Coronary artery (tissue), 2 donors: ENCODE measurements around the gene CNDP2.

Experiments used
- DNase-seq: peaks from one replicate; pipeline ENCODE4 v3.0.0-alpha.2; 2017; ENCODE audit warnings: low spot score
- H3K27ac ChIP-seq, 2 donors: fragments of 200-600 bp; sonication (generic); one replicate each; pipeline ENCODE4 v1.5.1; 2016 to 2019
- H3K4me3 ChIP-seq: fragments of 200-600 bp; sonication (generic); 2 replicates; pipeline ENCODE4 v1.5.1; 2016; ENCODE audit warnings: mild to moderate bottlenecking, moderate library complexity
- TF ChIP-seq, protein P1 (sequence below): fragments of 200-600 bp; sonication (generic); IDR thresholded peaks from one replicate; pipeline ENCODE4 v1.5.1; 2019; ENCODE audit warnings: antibody characterized with exemption

CNDP2 gene

DNA sequence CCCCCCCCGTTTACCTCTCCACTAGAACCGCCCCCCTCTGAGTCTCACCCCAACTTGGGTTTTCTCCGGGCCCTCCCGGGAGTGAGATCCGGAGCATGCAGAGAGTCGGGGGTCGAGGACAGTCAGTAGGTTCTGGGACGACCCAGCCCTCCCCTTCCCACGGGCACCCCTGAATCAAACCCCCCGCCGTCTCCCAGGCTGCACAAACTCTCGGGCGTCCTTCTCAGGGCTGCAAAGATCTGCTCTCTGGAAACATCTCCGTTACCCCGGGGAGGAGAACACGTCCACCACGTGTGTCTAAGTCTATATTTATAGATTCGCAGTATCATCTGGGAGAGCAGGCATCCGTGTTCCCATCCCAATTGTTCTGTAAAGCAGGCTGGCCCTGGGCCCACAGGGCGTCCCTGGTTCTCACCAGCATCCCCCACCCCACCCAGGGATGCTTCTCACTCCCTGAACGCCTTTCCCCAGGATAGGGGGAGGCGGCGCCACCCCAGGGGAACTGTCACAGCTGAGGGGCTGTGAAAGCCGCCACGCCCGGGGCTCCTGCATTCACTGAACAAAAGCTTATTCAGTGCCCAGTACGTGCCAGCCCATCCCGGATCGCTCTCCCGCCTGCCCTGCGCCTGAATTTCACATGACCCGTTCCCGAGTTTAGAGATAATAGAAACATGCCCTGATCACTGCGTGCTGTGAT lies 38.3 kb upstream of the CNDP2 start:
- TF ChIP-seq, protein P1, sequence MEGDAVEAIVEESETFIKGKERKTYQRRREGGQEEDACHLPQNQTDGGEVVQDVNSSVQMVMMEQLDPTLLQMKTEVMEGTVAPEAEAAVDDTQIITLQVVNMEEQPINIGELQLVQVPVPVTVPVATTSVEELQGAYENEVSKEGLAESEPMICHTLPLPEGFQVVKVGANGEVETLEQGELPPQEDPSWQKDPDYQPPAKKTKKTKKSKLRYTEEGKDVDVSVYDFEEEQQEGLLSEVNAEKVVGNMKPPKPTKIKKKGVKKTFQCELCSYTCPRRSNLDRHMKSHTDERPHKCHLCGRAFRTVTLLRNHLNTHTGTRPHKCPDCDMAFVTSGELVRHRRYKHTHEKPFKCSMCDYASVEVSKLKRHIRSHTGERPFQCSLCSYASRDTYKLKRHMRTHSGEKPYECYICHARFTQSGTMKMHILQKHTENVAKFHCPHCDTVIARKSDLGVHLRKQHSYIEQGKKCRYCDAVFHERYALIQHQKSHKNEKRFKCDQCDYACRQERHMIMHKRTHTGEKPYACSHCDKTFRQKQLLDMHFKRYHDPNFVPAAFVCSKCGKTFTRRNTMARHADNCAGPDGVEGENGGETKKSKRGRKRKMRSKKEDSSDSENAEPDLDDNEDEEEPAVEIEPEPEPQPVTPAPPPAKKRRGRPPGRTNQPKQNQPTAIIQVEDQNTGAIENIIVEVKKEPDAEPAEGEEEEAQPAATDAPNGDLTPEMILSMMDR = no peak
- DNase-seq = no peak
- peak overlapping the region; percentile 68 for H3K4me3 ChIP-seq
- no peak overlapping the region for H3K27ac ChIP-seq

DNA sequence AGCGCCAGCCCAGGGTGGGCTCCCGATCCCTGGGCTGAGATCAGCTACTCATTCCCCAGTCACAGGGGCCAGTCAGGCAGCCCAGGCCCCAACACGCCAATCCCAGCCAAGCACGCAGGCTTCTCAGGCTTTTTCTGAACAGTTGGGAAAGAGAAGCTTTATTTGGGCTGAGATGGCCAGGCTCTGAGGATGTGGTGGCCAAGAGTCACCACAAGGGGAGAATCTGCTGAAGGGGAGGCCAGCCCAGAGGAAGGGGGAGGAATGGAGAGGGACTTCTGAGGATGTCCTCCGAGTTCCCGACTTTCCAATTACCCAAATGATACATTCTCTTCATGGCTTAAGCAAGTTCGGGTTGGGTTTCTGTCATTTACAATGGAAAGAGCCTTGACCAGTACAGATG lies 36.3 kb upstream of the CNDP2 start:
- TF ChIP-seq, protein P1 = no peak
- DNase-seq = no peak
- Histone ChIP-seq H3K27ac (no peak overlapping the region), H3K4me3 (no peak overlapping the region)

DNA sequence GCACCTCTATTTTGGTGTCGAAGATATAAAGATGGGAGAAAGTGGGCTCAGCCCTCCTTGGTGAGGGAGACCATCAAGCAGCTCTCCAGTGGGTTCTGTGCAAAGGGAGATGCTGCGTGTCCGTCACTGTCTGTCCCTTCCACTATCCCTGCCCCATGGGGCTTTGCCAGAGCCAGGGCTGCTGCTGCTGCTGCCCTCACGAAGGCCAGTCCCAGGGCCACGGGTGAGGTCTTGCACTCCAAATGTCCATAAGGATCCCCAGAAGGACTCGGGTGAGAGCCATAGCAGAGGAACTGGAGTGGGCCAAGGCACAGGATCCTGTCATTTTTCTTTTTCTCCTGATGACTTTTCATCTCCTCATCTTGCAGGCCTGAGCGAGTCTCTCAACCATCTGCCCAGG lies 35.3 kb upstream of the CNDP2 start:
- TF ChIP-seq, protein P1 = no peak
- no peak for DNase-seq
- Histone ChIP-seq H3K27ac (no peak overlapping the region), H3K4me3 (no peak overlapping the region)

DNA sequence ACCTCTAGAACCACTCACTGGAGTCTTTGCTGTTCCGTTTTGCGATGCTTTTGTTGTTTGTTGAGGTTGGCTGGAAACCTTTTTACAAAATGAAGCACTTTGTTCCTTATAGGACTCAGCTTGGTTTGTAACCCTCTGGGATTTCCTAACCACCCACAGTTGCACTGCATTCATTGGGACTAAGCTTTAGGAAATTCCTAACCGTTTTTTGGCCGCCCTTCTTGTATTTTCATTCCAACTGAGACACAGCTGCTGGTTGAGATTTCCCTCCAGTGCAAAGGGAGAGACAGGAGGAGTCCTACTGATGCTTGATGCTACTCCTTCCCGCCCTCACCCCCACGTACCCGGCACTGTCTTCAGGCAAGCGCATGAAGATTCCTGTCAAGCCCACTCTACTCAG lies 32.9 kb upstream of the CNDP2 start:
- Histone ChIP-seq H3K4me3 (no peak overlapping the region), H3K27ac (no peak overlapping the region)
- TF ChIP-seq, protein P1 = no peak
- DNase-seq = no peak

DNA sequence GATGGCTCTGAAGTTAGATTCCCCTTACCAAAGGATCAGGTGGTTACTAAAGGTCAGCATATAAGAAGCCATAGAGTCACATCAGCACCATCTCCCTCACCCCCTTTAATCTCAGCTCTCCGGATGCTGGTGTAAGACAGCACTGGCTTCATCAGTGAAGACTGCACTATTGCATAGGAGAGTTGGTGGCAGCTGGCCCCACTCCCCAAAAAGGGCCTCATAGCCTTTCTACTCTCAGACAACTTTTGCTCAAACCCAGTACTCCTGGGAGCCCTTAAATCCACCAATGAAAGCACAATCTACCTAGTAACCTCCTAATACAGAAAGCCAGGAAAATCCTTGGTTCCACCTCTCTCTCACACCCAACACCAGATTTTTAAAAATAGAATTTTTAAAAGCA lies 32.2 kb upstream of the CNDP2 start:
- no peak for DNase-seq
- Histone ChIP-seq H3K4me3 (no peak overlapping the region), H3K27ac (no peak overlapping the region)
- TF ChIP-seq, protein P1 = no peak

DNA sequence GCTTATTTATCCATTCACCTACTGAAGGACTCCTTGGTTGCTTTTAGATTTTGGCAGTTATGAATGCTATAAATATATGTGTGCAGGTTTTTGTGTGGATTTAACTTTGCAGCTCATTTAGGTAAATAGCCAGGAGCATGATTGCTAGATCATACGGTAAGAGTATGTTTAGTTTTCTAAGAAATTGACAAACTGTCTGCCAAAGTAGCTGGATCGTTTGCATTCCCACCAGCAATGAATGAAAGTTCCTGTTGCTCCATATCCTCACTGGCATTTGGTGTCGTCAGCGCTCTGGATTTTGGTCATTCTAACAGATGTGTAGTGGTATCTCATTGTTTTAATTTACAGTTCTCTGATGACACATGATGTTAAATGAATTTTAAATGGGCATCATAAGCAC lies 30.4 kb upstream of the CNDP2 start:
- Histone ChIP-seq H3K4me3 (no peak overlapping the region), H3K27ac (no peak overlapping the region)
- no peak for DNase-seq
- TF ChIP-seq, protein P1 = no peak

DNA sequence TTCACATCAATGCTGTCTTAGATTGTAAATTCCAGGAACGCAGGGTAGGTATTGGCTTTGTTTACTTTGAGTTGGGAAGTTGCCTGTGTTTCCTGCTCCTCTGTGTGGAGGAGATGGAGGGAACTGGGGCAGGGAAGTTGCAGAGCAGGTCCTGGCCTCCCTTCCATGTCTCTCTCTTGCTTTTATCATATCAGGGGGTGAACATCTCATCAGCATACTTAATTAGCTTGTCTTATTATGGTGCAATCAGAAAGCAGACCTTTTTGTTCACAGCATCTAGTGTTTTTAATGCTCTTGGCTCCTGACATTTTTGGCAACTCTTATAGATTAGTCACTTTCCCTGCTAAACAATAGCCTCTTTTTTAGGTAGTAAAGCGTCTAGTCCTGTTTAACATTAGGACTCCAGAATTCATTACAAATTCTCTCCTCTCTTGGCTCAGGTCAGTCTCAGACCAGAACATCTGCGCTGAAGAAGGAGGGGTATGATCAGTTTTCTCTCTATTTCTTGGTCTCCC lies 27.6 kb upstream of the CNDP2 start:
- no peak for DNase-seq
- Histone ChIP-seq H3K4me3 (no peak overlapping the region), H3K27ac (no peak overlapping the region)
- TF ChIP-seq, protein P1 = no peak
